SIG-M5 (cell line): ENCODE results near the gene PRLR.
"Not testable (repeated sequence)": the region's sequence is repeated elsewhere in the genome, so short reads cannot be mapped to it uniquely, and the experiment has no call there.

ENCODE experiments used
- DNase-seq: peaks from one replicate; lab custom pipeline; 2025; lab: John Stamatoyannopoulos, UW

The PRLR gene

GRCh38 chr5:35081134-35081533 is 149.2 kb downstream of the PRLR start:
- no peak for DNase-seq

- no peak for DNase-seq
These were observed 157.1 kb downstream of the PRLR start for GRCh38 chr5:35073160-35073559.

GRCh38 chr5:35069188-35069587 is 161.1 kb downstream of the PRLR start:
- DNase-seq = no peak

- DNase-seq = no peak
These were observed 162.3 kb downstream of the PRLR start for GRCh38 chr5:35067985-35068384.

GRCh38 chr5:35066260-35066795 is 164.0 kb downstream of the PRLR start:
- peak; percentile 8 for DNase-seq

- DNase-seq = no peak
These were observed 166.9 kb downstream of the PRLR start for GRCh38 chr5:35063414-35063813.

- DNase-seq = no peak
These were observed 169.0 kb downstream of the PRLR start for GRCh38 chr5:35061211-35061770.

- DNase-seq = no peak
These were observed 170.1 kb downstream of the PRLR start for GRCh38 chr5:35060236-35060635.

GRCh38 chr5:35059251-35059650 is 171.0 kb downstream of the PRLR start:
- DNase-seq = no peak

GRCh38 chr5:35058374-35058788 is 171.9 kb downstream of the PRLR start:
- DNase-seq = no peak

- no peak for DNase-seq
These were observed 173.6 kb downstream of the PRLR start for GRCh38 chr5:35056686-35057085.

- no peak for DNase-seq
These were observed 177.4 kb downstream of the PRLR start for GRCh38 chr5:35052838-35053237.

- no peak for DNase-seq
These were observed 179.7 kb downstream of the PRLR start for GRCh38 chr5:35050541-35051126.

- DNase-seq = no peak
These were observed 181.4 kb downstream of the PRLR start for GRCh38 chr5:35048910-35049309.

GRCh38 chr5:35047785-35048404 is 182.4 kb downstream of the PRLR start, which contains the start of gene AGXT2:
Gene AGXT2, minus strand, starts transcription at chr5:35047949. Its CDS starts 57 bp downstream, at chr5:35047892.
- DNase-seq = no peak

- DNase-seq = no peak
These were observed 183.5 kb downstream of the PRLR start for GRCh38 chr5:35046774-35047173.

GRCh38 chr5:35045280-35045679 is 185.0 kb downstream of the PRLR start:
- no peak for DNase-seq

- no peak for DNase-seq
These were observed 185.6 kb downstream of the PRLR start for GRCh38 chr5:35044649-35045048.

- no peak for DNase-seq
These were observed 187.5 kb downstream of the PRLR start for GRCh38 chr5:35042781-35043180.

GRCh38 chr5:35041261-35041660 is 189.0 kb downstream of the PRLR start:
- no peak for DNase-seq

GRCh38 chr5:35038891-35039290 is 191.4 kb downstream of the PRLR start:
- DNase-seq = no peak

- DNase-seq = no peak
These were observed 193.8 kb downstream of the PRLR start for GRCh38 chr5:35036536-35036935.

GRCh38 chr5:35035929-35036328 is 194.4 kb downstream of the PRLR start:
- not testable (repeated sequence) for DNase-seq
